Measurements from ENCODE around the gene LRRC37B. TPM values are rescaled to one million over a fixed set of nuclear protein-coding genes. Genes with fewer than 3 reads are reported as not detected.
"Not testable (repeated sequence)": the region's sequence is repeated elsewhere in the genome, so short reads cannot be mapped to it uniquely, and the experiment has no call there.

LRRC37B gene
- total RNA-seq, result 100 to 1,000 TPM in 1 of 4 donors, 10 to 100 TPM in 3; 31.7 to 130 (median 36.5) TPM

DNA sequence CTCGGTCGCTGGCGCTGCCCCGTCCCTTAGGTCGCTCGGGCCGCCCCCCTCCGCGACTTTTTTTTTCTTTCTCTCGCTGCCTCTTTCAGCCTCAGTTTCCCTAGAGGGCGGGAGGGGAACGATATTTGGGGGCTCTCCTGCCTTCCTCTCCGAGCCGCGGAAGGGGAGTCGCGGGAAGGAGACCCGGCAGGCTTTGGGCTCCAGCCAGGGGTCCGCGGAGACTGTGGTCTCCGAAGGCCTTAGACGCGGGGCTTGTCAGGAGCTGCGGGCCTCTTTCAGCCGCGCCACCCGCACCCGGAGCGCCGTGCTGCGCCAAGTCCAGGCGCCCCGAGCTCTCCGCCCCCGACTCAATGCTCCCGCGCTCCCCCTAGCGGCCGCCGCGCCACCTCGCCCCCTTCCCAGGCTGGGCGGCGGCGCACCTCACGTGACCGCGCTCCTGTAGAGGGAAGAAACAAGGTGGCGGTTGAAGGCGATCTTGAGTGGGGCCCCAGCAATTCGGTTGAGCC, at the start of gene LRRC37B:
Gene LRRC37B, plus strand, starts transcription at position 427 of the 506 bp plus-strand sequence. CDS start 14,010 bp downstream, outside the sequence.
- peak within 1 kb of the TSS; percentile 87 to 93 (median 90) for H3K27ac ChIP-seq
- TF ChIP-seq, protein P1, sequence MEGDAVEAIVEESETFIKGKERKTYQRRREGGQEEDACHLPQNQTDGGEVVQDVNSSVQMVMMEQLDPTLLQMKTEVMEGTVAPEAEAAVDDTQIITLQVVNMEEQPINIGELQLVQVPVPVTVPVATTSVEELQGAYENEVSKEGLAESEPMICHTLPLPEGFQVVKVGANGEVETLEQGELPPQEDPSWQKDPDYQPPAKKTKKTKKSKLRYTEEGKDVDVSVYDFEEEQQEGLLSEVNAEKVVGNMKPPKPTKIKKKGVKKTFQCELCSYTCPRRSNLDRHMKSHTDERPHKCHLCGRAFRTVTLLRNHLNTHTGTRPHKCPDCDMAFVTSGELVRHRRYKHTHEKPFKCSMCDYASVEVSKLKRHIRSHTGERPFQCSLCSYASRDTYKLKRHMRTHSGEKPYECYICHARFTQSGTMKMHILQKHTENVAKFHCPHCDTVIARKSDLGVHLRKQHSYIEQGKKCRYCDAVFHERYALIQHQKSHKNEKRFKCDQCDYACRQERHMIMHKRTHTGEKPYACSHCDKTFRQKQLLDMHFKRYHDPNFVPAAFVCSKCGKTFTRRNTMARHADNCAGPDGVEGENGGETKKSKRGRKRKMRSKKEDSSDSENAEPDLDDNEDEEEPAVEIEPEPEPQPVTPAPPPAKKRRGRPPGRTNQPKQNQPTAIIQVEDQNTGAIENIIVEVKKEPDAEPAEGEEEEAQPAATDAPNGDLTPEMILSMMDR (IDR thresholded peaks at IDR 0.05), result peak; percentile 80 to 99 (median 96)
- peak in 1 of 2 donors; percentile 37 for TF ChIP-seq POLR2A (IDR thresholded peaks at IDR 0.05)
- H3K4me1 ChIP-seq, result peaks cover 0 to 15% (median 9%) of the 10 kb centered on the region in 4 donors
- H3K27me3 ChIP-seq, result no peaks in the 10 kb centered on the region
- DNase-seq, result peak; percentile 91 to 95 (median 94)
- no peaks in the 10 kb centered on the region for H3K36me3 ChIP-seq
- H3K4me3 ChIP-seq, result peak within 1 kb of the TSS; percentile 84 to 97 (median 90)
- no peaks in the 10 kb centered on the region for H3K9me3 ChIP-seq

DNA sequence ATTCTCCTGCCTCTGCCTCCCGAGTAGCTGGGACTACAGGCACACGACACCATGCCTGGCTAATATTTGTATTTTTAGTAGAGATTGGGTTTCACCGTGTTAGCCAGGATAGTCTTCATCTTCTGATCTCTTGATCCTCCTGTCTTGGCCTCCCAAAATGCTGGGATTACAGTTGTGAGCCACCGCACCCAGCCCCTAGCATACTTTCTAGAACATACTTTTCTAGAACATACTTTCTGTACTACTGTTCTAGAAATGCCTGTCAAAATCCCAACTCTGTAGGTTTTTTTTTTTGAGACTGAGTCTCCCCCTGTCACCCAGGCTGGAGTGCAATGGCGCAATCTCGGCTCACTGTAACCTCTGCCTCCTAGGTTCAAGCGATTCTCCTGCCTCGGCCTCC, 43.1 kb upstream of the LRRC37B start:
- H3K4me1 ChIP-seq, H3K27ac ChIP-seq, H3K9me3 ChIP-seq, H3K27me3 ChIP-seq, H3K4me3 ChIP-seq, DNase-seq: not testable (repeated sequence)
- peaks cover 0 to 53% (median 0%) of the 10 kb centered on the region in 3 donors for H3K36me3 ChIP-seq

DNA sequence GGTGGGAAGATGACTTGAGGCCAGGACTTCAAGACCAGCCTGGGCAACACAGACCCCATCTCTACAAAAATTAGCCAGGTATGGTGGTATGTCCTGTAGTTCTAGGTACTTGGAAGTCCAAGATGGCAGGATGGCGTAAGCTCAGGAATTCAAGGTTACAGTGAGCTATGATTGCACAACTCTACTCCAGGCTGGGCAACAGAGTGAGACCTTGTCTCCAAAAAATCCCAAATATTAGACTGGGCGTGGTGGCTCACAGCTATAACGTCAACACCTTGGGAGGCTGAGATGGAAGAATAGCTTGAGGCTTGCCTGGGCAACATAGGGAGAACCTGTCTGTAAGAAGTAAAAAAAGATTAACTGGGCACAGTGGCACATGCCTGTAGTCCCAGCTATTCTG, 39.5 kb upstream of the LRRC37B start:
- no peak for DNase-seq
- TF ChIP-seq, protein P1 (IDR thresholded peaks at IDR 0.05), result no peak
- no peak for TF ChIP-seq POLR2A (IDR thresholded peaks at IDR 0.05)
- no peaks in the 10 kb centered on the region for H3K9me3 ChIP-seq
- no peak overlapping the region for H3K4me3 ChIP-seq
- H3K27me3 ChIP-seq, result no peaks in the 10 kb centered on the region
- peaks cover 0 to 43% (median 0%) of the 10 kb centered on the region in 3 donors for H3K36me3 ChIP-seq
- no peaks in the 10 kb centered on the region for H3K4me1 ChIP-seq
- no peak overlapping the region for H3K27ac ChIP-seq

DNA sequence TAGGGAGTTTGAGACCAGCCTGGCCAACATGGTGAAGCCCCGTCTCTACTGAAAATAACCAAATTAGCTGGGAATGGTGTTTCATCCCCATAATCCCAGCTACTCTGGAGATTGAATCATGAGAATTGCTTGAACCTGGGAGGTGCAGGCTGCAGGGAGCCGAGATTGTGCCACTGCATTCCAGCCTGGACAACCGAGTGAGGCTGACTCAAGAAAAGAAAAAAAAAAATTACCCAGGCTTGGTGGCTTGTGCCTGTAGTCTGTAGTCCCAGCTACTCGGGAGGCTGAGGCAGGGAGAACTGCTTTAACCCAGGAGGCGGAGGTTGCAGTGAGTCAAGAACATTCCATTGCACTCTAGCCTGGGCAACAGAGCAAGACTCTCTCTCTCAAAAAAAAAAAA, 36.8 kb upstream of the LRRC37B start:
- not testable (repeated sequence) for DNase-seq, H3K4me3 ChIP-seq, H3K27me3 ChIP-seq, H3K27ac ChIP-seq, H3K4me1 ChIP-seq, H3K9me3 ChIP-seq
- peaks cover 0 to 44% (median 0%) of the 10 kb centered on the region in 3 donors for H3K36me3 ChIP-seq

DNA sequence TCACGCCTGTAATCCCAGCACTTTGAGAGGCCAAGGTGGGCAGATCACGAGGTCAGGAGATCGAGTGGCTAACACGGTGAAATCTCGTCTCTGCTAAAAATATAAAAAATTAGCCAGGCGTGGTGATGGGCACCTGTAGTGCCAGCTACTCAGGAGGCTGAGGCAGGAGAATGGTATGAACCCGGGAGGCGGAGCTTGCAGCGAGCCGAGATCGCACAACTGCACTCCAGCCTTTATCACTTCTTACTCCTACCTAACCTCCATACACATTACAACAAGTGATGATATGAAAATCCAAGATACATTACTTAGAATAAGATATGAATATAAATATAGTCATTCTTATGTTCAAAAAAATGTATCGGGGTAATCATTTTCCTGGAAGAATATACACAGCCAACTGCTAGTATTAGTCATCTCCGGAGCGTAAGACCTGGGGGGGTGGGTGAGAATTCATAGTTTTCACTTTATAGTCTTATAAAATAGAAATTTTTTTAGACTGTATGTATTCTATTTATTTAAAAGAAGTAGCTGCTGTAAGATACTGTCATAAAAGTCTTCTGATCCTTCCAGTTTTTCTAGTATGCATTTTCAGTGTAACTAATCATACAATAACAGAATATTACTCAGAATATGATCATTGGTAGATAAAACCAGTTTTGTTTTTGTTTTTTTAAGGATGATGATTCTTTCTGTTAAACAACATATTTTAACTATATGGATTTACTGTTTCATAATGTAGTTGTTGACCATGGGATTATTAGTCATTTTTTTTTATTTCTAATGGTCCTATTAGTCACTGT, 32.7 kb upstream of the LRRC37B start:
- not testable (repeated sequence) for H3K27me3 ChIP-seq, H3K27ac ChIP-seq, DNase-seq, H3K4me3 ChIP-seq, H3K9me3 ChIP-seq, H3K4me1 ChIP-seq
- peaks cover 0 to 49% (median 0%) of the 10 kb centered on the region in 3 donors for H3K36me3 ChIP-seq

DNA sequence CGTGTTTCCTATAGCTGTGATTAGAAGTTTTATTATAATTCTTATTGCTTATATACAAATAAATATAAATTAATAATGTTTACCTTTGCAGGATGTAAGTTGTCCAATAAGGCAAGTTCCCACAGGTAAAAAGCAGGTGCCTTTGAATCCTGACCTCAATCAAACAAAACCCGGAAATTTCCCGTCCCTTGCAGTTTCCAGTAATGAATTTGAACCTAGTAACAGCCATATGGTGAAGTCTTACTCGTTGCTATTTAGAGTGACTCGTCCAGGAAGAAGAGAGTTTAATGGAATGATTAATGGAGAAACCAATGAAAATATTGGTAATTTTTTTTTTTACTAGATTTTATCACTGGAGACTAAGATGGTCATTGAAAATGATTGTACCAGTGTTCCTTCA, 31.8 kb upstream of the LRRC37B start:
- H3K27me3 ChIP-seq, H3K9me3 ChIP-seq, H3K4me3 ChIP-seq, H3K4me1 ChIP-seq, DNase-seq, H3K27ac ChIP-seq: not testable (repeated sequence)
- peaks cover 0 to 41% (median 0%) of the 10 kb centered on the region in 3 donors for H3K36me3 ChIP-seq

DNA sequence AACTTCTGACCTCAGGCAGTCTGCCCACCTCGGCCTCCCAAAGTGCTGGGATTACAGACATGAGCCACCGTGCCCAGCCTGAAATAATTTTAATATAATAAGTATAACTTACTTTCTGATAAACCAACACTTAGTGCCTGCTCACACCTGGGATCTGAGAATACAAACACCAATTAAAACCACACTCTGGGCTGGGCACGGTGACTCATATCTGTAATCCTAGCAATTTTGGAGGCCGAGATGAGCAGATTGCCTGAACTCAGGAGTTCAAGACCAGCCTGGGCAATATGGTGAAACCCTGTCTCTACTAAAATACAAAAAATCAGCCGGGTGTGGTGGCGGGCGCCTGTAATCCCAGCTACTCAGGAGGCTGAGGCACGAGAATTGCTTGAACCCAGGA, 15.4 kb upstream of the LRRC37B start:
- not testable (repeated sequence) for H3K4me1 ChIP-seq, H3K27ac ChIP-seq, DNase-seq, H3K9me3 ChIP-seq, H3K27me3 ChIP-seq, H3K4me3 ChIP-seq
- peaks cover 0 to 93% (median 0%) of the 10 kb centered on the region in 3 donors for H3K36me3 ChIP-seq

DNA sequence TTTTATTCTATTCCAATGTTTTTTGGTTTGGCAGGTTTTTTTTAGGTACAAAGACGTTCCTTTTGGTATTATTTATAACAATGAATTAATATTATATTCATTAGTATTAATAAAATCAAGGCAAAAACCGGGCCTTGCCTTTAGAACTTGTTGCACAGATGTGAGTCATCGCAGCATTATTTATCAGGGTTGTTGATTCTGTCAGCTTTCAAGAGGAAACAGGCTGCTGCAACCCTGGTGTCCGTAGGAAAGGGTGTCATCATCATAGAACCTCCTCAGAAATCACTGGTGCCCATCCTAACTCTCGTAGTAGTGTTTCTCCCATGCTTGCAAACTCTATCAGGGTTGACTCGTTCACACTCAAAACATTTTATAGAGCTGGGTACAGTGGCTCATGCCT, 10.2 kb upstream of the LRRC37B start:
- Histone ChIP-seq H3K4me3 (no peak overlapping the region), H3K27me3 (no peaks in the 10 kb centered on the region), H3K36me3 (peaks cover 0 to 78% (median 0%) of the 10 kb centered on the region in 3 donors), H3K4me1 (no peaks in the 10 kb centered on the region), H3K27ac (no peak overlapping the region), H3K9me3 (no peaks in the 10 kb centered on the region)
- DNase-seq, result no peak
- TF ChIP-seq POLR2A (IDR thresholded peaks at IDR 0.05), result no peak
- TF ChIP-seq, protein P1 (IDR thresholded peaks at IDR 0.05), result no peak

Data from Peyer's patch (tissue), 4 donors.